IMR-90 (cell line): ENCODE measurements around the gene TAGAP. TPM values are rescaled to one million over a fixed set of nuclear protein-coding genes. Genes with fewer than 3 reads are reported as not detected.

Experiments used
- ATAC-seq: fragments of 200-7000 bp; cut with Tn5 transposase; 2 replicates; pipeline ENCODE4 v1.9.1; 2020; ENCODE audit warnings: low read depth, mild to moderate bottlenecking, moderate library complexity
- BruUV-seq: library from RNA; stranded (reverse); fragments of 400-500 nt; replicated peaks from 2 replicates; lab custom pipeline; 2021; lab: Mats Ljungman, UMichigan
- CTCF ChIA-PET: fragments of 300-600 bp; formaldehyde crosslinking; extraction: SDS; loops from one replicate; lab custom pipeline; 2021; ENCODE audit warnings: antibody characterized with exemption; lab: Yijun Ruan, JAX
- POLR2A ChIA-PET: fragments of 300-600 bp; sonication (Branson Sonifier 250); formaldehyde crosslinking; loops from one replicate; lab custom pipeline; 2022; ENCODE audit warnings: antibody characterized with exemption; ENCODE audit not compliant: unreplicated experiment; lab: Charles Lee
- DNase-seq: peaks from one replicate; pipeline ENCODE4 v3.0.0; 2013
- H2AFZ ChIP-seq: replicated peaks from 2 replicates; pipeline ENCODE3; 2013; ENCODE audit warnings: low read length, mild to moderate bottlenecking; ENCODE audit not compliant: poor library complexity
- H2AK5ac ChIP-seq: 2 replicates; pipeline ENCODE4 v1.6.1; 2013; ENCODE audit warnings: low read depth, low read length, inconsistent platforms
- H2AK9ac ChIP-seq: replicated peaks from 2 replicates; pipeline ENCODE3; 2013; ENCODE audit warnings: mild to moderate bottlenecking, low read depth, low read length, moderate library complexity; ENCODE audit not compliant: poor library complexity
- H2BK120ac ChIP-seq: 2 replicates; pipeline ENCODE4 v1.6.1; 2013; ENCODE audit warnings: low read depth, low read length, inconsistent platforms
- H2BK15ac ChIP-seq: 3 replicates; pipeline ENCODE4 v1.6.1; 2013; ENCODE audit warnings: low read depth, low read length, inconsistent platforms
- H2BK20ac ChIP-seq: 2 replicates; pipeline ENCODE4 v1.6.1; 2013; ENCODE audit warnings: low read depth, mild to moderate bottlenecking, inconsistent platforms, low read length, moderate library complexity
- H2BK5ac ChIP-seq: 2 replicates; pipeline ENCODE4 v1.6.1; 2013; ENCODE audit warnings: mild to moderate bottlenecking, low read depth, low read length, inconsistent platforms; ENCODE audit not compliant: poor library complexity, severe bottlenecking
- H3K14ac ChIP-seq: replicated peaks from 2 replicates; pipeline ENCODE4 v1.6.1; 2013; ENCODE audit warnings: low read depth, low read length, inconsistent platforms
- H3K18ac ChIP-seq: 2 replicates; pipeline ENCODE4 v1.6.1; 2013; ENCODE audit warnings: low read depth, low read length, control low read depth
- H3K23ac ChIP-seq: 2 replicates; pipeline ENCODE4 v1.6.1; 2013; ENCODE audit warnings: low read depth, low read length, inconsistent platforms
- H3K27ac ChIP-seq: 2 replicates; pipeline ENCODE4 v1.5.1; 2013; ENCODE audit warnings: mild to moderate bottlenecking, control low read depth, low read length; ENCODE audit not compliant: insufficient read depth
- H3K27me3 ChIP-seq: 2 replicates; pipeline ENCODE4 v1.6.1; 2013; ENCODE audit warnings: low read length; ENCODE audit not compliant: control insufficient read depth, insufficient read depth
- H3K36me3 ChIP-seq: 2 replicates; pipeline ENCODE4 v1.6.1; 2013; ENCODE audit warnings: low read length, mixed read lengths; ENCODE audit not compliant: control insufficient read depth, insufficient read depth
- H3K4ac ChIP-seq: 2 replicates; pipeline ENCODE4 v1.6.1; 2013; ENCODE audit warnings: low read depth, low read length, inconsistent platforms
- H3K4me1 ChIP-seq: 2 replicates; pipeline ENCODE4 v1.6.1; 2013; ENCODE audit warnings: low read length, mixed read lengths; ENCODE audit not compliant: control insufficient read depth, insufficient read depth
- H3K4me2 ChIP-seq: 2 replicates; pipeline ENCODE4 v1.6.1; 2013; ENCODE audit warnings: low read depth, mild to moderate bottlenecking, control low read depth, low read length, moderate library complexity
- H3K4me3 ChIP-seq: 2 replicates; pipeline ENCODE4 v1.5.1; 2013; ENCODE audit warnings: low read depth, mild to moderate bottlenecking, control low read depth, low read length, moderate library complexity; ENCODE audit not compliant: insufficient read depth
- H3K56ac ChIP-seq: 2 replicates; pipeline ENCODE4 v1.6.1; 2013; ENCODE audit warnings: low read length, inconsistent platforms; ENCODE audit not compliant: insufficient read depth; ENCODE audit errors: extremely low read depth
- H3K79me1 ChIP-seq, 2 experiments: 2 replicates each; pipeline ENCODE4 v1.6.1; 2013; ENCODE audit warnings: low read length in 2 of 2, inconsistent platforms in 1 of 2, low read depth in 1 of 2
- H3K9ac ChIP-seq: 2 replicates; pipeline ENCODE4 v1.6.1; 2013; ENCODE audit warnings: low read depth, low read length, control low read depth
- H3K9me1 ChIP-seq: 2 replicates; pipeline ENCODE4 v1.6.1; 2013; ENCODE audit warnings: low read length, inconsistent platforms; ENCODE audit not compliant: insufficient read depth
- H3K9me3 ChIP-seq: 2 replicates; pipeline ENCODE4 v1.6.1; 2013; ENCODE audit warnings: low read length; ENCODE audit not compliant: control insufficient read depth, insufficient read depth
- H4K20me1 ChIP-seq: 2 replicates; pipeline ENCODE4 v1.6.1; 2013; ENCODE audit warnings: low read length, inconsistent platforms; ENCODE audit not compliant: insufficient read depth
- H4K5ac ChIP-seq: 2 replicates; pipeline ENCODE4 v1.6.1; 2013; ENCODE audit warnings: mild to moderate bottlenecking, low read depth, low read length, control low read depth
- H4K8ac ChIP-seq, 2 experiments: 2 replicates each; pipeline ENCODE4 v1.6.1; 2013; ENCODE audit warnings: low read depth in 2 of 2, low read length in 2 of 2, control low read depth in 1 of 2, inconsistent platforms in 1 of 2
- H4K91ac ChIP-seq: 2 replicates; pipeline ENCODE4 v1.6.1; 2013; ENCODE audit warnings: low read depth, low read length, inconsistent platforms; ENCODE audit not compliant: insufficient read depth
- BHLHE40 ChIP-seq: fragments of 150-350 bp; IDR thresholded peaks from 2 replicates; pipeline ENCODE4 v1.6.1; 2016; ENCODE audit warnings: mild to moderate bottlenecking, low read depth, low read length
- CHD1 ChIP-seq: IDR thresholded peaks from 2 replicates; pipeline ENCODE4 v1.6.1; 2012; ENCODE audit warnings: low read depth, low read length, improper control_type of control experiment
- FOS ChIP-seq: fragments of 150-350 bp; IDR thresholded peaks from 2 replicates; pipeline ENCODE4 v1.6.1; 2016; ENCODE audit warnings: low read depth, low read length
- MAFK ChIP-seq: IDR thresholded peaks from 2 replicates; pipeline ENCODE4 v1.6.1; 2012; ENCODE audit warnings: low read depth, low read length, improper control_type of control experiment
- MXI1 ChIP-seq: IDR thresholded peaks from 2 replicates; pipeline ENCODE4 v1.6.1; 2012; ENCODE audit warnings: low read depth, mild to moderate bottlenecking, low read length, moderate library complexity, borderline replicate concordance
- NFE2L2 ChIP-seq: fragments of 150-350 bp; IDR thresholded peaks from 2 replicates; pipeline ENCODE4 v1.6.1; 2016; ENCODE audit warnings: low read depth, mild to moderate bottlenecking, low read length
- POLR2A ChIP-seq: IDR thresholded peaks from 2 replicates; pipeline ENCODE4 v1.6.1; 2012; ENCODE audit warnings: mild to moderate bottlenecking, low read depth, low read length
- RAD21 ChIP-seq: IDR thresholded peaks from 2 replicates; pipeline ENCODE4 v1.6.1; 2012; ENCODE audit warnings: low read length, improper control_type of control experiment
- RCOR1 ChIP-seq: IDR thresholded peaks from 2 replicates; pipeline ENCODE4 v1.6.1; 2012; ENCODE audit warnings: mild to moderate bottlenecking, low read length, improper control_type of control experiment; ENCODE audit not compliant: insufficient replicate concordance
- SMC3 ChIP-seq: fragments of 150-350 bp; IDR thresholded peaks from 2 replicates; pipeline ENCODE4 v1.6.1; 2016; ENCODE audit warnings: low read depth, mild to moderate bottlenecking, antibody characterized with exemption, low read length, moderate library complexity
- WGBS, 2 experiments: methylation state at CpG; one replicate each; pipeline versions ENCODE4 v1.1.5 to v1.1.7; 2013; ENCODE audit warnings: missing lambda C conversion rate in 2 of 2; ENCODE audit not compliant: insufficient read length in 1 of 2; ENCODE audit errors: extremely low coverage in 2 of 2; 5-methylcytosine and 5-hydroxymethylcytosine counted together
- dilution Hi-C: fragments of 300-500 bp; cut with HindIII; formaldehyde crosslinking; loops from one replicate; pipeline ENCODE4 v1.14.3; 2018; ENCODE audit warnings: low sequenced_read_pairs; ENCODE audit not compliant: unreplicated experiment
- in situ Hi-C: fragments of 300-500 bp; cut with MboI; formaldehyde crosslinking; loops from 3 replicates; pipeline ENCODE4 v1.14.3; 2019; ENCODE audit warnings: low sequenced_read_pairs, inconsistent platforms, mixed read lengths
- intact Hi-C: fragments of 100-400 bp; cut with micrococcal nuclease; formaldehyde crosslinking; loops from 2 replicates; pipeline ENCODE4 v1.10.0; 2022
- polyA plus RNA-seq, 3 experiments: library from polyadenylated mRNA; depleted of rRNA; stranded (reverse); fragments of >200 nt; gene quantifications; 2 replicates each; pipeline ENCODE4 v1.2.3, GENCODE V29; 2012; ENCODE audit warnings: low replicate concordance in 1 of 3
- total RNA-seq: library from RNA; depleted of rRNA; stranded (reverse); fragments of >200 nt; gene quantifications from 2 replicates; pipeline ENCODE4 v1.2.3, GENCODE V29; 2012
- TF ChIP-seq, protein P1 (sequence below): fragments of 150-350 bp; IDR thresholded peaks from 2 replicates; pipeline ENCODE4 v1.6.1; 2016; ENCODE audit warnings: low read depth, mild to moderate bottlenecking, low read length, moderate library complexity, borderline replicate concordance
- TF ChIP-seq, protein P2 (sequence below): fragments of 150-350 bp; IDR thresholded peaks from 2 replicates; pipeline ENCODE4 v1.6.1; 2017; ENCODE audit warnings: mild to moderate bottlenecking, antibody characterized with exemption, low read length, low read depth
- TF ChIP-seq, protein P3 (sequence below): conservative IDR thresholded peaks from 2 replicates; pipeline ENCODE4 v1.5.1; 2012; ENCODE audit warnings: mild to moderate bottlenecking, low read depth, low read length, improper control_type of control experiment

Gene TAGAP
- total and polyA plus RNA-seq, 2 of the 4 experiments (the other 2 are of a cell fraction), result not detected

DNA sequence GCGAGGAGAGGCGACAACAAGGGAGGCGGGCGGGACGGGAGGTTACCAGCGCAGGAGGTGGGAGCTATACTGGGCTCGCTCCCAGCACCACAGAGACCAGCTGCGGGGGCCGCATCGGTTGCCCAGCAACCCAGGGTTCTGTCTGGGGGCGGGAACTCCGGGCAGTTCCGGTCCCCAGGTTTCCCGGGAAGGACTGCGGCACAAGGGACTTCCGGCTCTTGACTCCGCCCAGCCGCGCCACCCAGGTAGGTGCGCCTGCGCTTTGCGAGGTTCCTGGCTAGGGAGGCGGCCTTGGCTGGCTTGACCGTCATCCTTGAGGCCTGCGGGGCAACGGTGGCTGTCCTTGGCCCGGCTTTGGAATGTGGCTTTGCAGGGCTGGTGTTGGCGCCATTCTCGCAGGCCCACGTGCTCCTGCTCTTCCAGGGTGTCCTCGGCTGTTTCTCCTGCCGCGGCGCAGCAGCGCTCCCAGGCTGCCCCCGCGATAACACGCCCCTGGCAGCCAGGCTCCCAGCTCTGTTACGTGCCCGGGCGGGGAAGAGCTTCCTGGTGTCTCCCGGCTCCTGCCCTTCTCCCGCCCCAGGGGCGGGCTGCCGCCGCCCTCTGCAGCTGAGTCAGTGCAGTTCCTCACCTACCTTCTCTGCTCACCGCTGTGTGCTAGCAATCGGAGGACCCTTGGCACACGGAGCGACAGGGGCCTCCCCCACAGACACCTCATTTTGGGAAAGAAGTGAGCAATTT, 45.0 kb downstream of the TAGAP start, which contains the start of gene RSPH3:
Gene RSPH3, minus strand, starts transcription at position 537 of the 738 bp plus-strand sequence. CDS start 652 bp downstream, outside the sequence.
- H3K4me2 ChIP-seq, result peak within 1 kb of the TSS; percentile 71
- peak within 1 kb of the TSS; percentile 68 to 98 for H4K8ac ChIP-seq
- H3K4me1 ChIP-seq, result peaks cover 4% of the 10 kb centered on the region; the same call in 1 of the 2 replicates
- H4K91ac ChIP-seq, result peak within 1 kb of the TSS; percentile 96
- peak within 1 kb of the TSS; percentile 85 for H2BK120ac ChIP-seq
- DNase-seq (peak; percentile 90), ATAC-seq (peak; percentile 93)
- no peaks in the 10 kb centered on the region for H3K36me3 ChIP-seq
- intact Hi-C loops (no loop called here), dilution Hi-C loops (no loop called here), in situ Hi-C loops (no loop called here)
- ChIA-PET POLR2A (interaction anchor here (0.6 kb wide), 1 partner anchor 38 kb away, joined by 11 read pairs; no protein-coding TSS in a partner anchor), CTCF (interaction anchor here (0.5 to 1.2 kb wide), 3 partner anchors 8 to 296 kb away, joined by 3 to 6 read pairs (median 4); no protein-coding TSS in a partner anchor)
- H2BK15ac ChIP-seq, result peak within 1 kb of the TSS; percentile 71; the same call in 1 of the 3 replicates
- H4K20me1 ChIP-seq, result no peaks in the 10 kb centered on the region
- peak within 1 kb of the TSS; percentile 75 for H2BK5ac ChIP-seq
- H3K4ac ChIP-seq, result peak within 1 kb of the TSS; percentile 94
- peak within 1 kb of the TSS; percentile 55 for H3K56ac ChIP-seq
- no TSS peak for BruUV-seq
- peaks cover 2 to 7% of the 10 kb centered on the region in 2 experiments; a peak in 3 of 4 replicates for H3K79me1 ChIP-seq
- H2AK5ac ChIP-seq, result peak within 1 kb of the TSS; percentile 35
- H2BK20ac ChIP-seq, result 0 out of 2 replicates have a peak within 1 kb of the TSS, but pooled peaks have one; percentile 15
- peak within 1 kb of the TSS; percentile 21 for H3K18ac ChIP-seq
- WGBS, 2 experiments, result 0% methylated on average over 19 of the region's 50 CpGs; no CpG with 5 or more reads in 1 of the 2 experiments
- no peaks in the 10 kb centered on the region for H3K9me1 ChIP-seq
- H2AK9ac ChIP-seq, result peak within 1 kb of the TSS; percentile 48
- peak within 1 kb of the TSS; percentile 60 for H3K9ac ChIP-seq
- H3K14ac ChIP-seq, result peak within 1 kb of the TSS; percentile 93
- H4K5ac ChIP-seq, result peak within 1 kb of the TSS; percentile 60
- H3K27ac ChIP-seq, result peak within 1 kb of the TSS; percentile 64
- no peaks in the 10 kb centered on the region for H3K27me3 ChIP-seq
- H3K23ac ChIP-seq, result peak within 1 kb of the TSS; percentile 79
- H3K4me3 ChIP-seq, result peak within 1 kb of the TSS; percentile 57
- H2AFZ ChIP-seq, result peak within 1 kb of the TSS; percentile 99
- no peaks in the 10 kb centered on the region for H3K9me3 ChIP-seq
- no peak for TF ChIP-seq NFE2L2
- TF ChIP-seq, protein P1, sequence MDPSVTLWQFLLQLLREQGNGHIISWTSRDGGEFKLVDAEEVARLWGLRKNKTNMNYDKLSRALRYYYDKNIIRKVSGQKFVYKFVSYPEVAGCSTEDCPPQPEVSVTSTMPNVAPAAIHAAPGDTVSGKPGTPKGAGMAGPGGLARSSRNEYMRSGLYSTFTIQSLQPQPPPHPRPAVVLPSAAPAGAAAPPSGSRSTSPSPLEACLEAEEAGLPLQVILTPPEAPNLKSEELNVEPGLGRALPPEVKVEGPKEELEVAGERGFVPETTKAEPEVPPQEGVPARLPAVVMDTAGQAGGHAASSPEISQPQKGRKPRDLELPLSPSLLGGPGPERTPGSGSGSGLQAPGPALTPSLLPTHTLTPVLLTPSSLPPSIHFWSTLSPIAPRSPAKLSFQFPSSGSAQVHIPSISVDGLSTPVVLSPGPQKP, result peak; percentile 81; the same call in 1 of the 2 replicates
- TF ChIP-seq, protein P2, sequence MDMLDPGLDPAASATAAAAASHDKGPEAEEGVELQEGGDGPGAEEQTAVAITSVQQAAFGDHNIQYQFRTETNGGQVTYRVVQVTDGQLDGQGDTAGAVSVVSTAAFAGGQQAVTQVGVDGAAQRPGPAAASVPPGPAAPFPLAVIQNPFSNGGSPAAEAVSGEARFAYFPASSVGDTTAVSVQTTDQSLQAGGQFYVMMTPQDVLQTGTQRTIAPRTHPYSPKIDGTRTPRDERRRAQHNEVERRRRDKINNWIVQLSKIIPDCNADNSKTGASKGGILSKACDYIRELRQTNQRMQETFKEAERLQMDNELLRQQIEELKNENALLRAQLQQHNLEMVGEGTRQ, result peak; percentile 67
- no peak for TF ChIP-seq CHD1
- peak; percentile 19 for TF ChIP-seq RAD21
- TF ChIP-seq MAFK, result no peak
- 0 out of 2 replicates have a peak, but pooled peaks have one; percentile 5 for TF ChIP-seq SMC3
- no peak for TF ChIP-seq POLR2A
- no peak for TF ChIP-seq BHLHE40
- TF ChIP-seq, protein P3, sequence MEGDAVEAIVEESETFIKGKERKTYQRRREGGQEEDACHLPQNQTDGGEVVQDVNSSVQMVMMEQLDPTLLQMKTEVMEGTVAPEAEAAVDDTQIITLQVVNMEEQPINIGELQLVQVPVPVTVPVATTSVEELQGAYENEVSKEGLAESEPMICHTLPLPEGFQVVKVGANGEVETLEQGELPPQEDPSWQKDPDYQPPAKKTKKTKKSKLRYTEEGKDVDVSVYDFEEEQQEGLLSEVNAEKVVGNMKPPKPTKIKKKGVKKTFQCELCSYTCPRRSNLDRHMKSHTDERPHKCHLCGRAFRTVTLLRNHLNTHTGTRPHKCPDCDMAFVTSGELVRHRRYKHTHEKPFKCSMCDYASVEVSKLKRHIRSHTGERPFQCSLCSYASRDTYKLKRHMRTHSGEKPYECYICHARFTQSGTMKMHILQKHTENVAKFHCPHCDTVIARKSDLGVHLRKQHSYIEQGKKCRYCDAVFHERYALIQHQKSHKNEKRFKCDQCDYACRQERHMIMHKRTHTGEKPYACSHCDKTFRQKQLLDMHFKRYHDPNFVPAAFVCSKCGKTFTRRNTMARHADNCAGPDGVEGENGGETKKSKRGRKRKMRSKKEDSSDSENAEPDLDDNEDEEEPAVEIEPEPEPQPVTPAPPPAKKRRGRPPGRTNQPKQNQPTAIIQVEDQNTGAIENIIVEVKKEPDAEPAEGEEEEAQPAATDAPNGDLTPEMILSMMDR, result 0 out of 2 replicates have a peak, but pooled peaks have one; percentile 20
- no peak for TF ChIP-seq FOS
- peak; percentile 92; the same call in 1 of the 2 replicates for TF ChIP-seq MXI1
- no peak for TF ChIP-seq RCOR1
